Fibroblast of villous mesenchyme (primary cell): ENCODE measurements around the gene SMURF1. TPM values are rescaled to one million over a fixed set of nuclear protein-coding genes. Genes with fewer than 3 reads are reported as not detected.
"Not testable (repeated sequence)": the region's sequence is repeated elsewhere in the genome, so short reads cannot be mapped to it uniquely, and the experiment has no call there.

Experiments used
- DNase-seq: peaks from one replicate; pipeline ENCODE4 v3.0.0-alpha.2; 2010; ENCODE audit warnings: low read depth
- H3K4me3 ChIP-seq: 2 replicates; pipeline ENCODE4 v1.5.1; 2011; ENCODE audit warnings: low read depth, mild to moderate bottlenecking, low read length
- CTCF ChIP-seq: IDR thresholded peaks from 2 replicates; pipeline ENCODE4 v1.5.1; 2012; ENCODE audit warnings: low read depth, mild to moderate bottlenecking, low read length; ENCODE audit not compliant: insufficient read depth
- total RNA-seq: library from RNA; depleted of rRNA; stranded (reverse); fragments of >200 nt; gene quantifications from 2 replicates; pipeline ENCODE4 v1.2.3, GENCODE V29; 2012

SMURF1 gene
- total RNA-seq, 1 donor, result 29.8 TPM

- no peak for DNase-seq
- H3K4me3 ChIP-seq, result no peak overlapping the region
- no peak for TF ChIP-seq CTCF
Measured at GRCh38 chr7:99165816-99166215, 21.9 kb upstream of the SMURF1 start.

- not testable (repeated sequence) for DNase-seq, H3K4me3 ChIP-seq
Measured at GRCh38 chr7:99163669-99164068, 19.8 kb upstream of the SMURF1 start.

- no peak for TF ChIP-seq CTCF
- H3K4me3 ChIP-seq, result no peak overlapping the region
- no peak for DNase-seq
Measured at GRCh38 chr7:99156649-99157048, 12.7 kb upstream of the SMURF1 start.

- no peak for TF ChIP-seq CTCF
- no peak overlapping the region for H3K4me3 ChIP-seq
- DNase-seq, result no peak
Measured at GRCh38 chr7:99155211-99155610, 11.3 kb upstream of the SMURF1 start.

- DNase-seq, result no peak
- no peak overlapping the region for H3K4me3 ChIP-seq
- no peak for TF ChIP-seq CTCF
Measured at GRCh38 chr7:99146979-99147378, 3.1 kb upstream of the SMURF1 start.

GRCh38 chr7:99143521-99143852, 421 bp downstream of the SMURF1 start:
- no peak for DNase-seq
- no peak for TF ChIP-seq CTCF
- H3K4me3 ChIP-seq, result peak overlapping the region; percentile 68

- peak overlapping the region; percentile 68 for H3K4me3 ChIP-seq
- no peak for TF ChIP-seq CTCF
- DNase-seq, result peak; percentile 97
Measured at GRCh38 chr7:99142727-99143520, 984 bp downstream of the SMURF1 start.
